GM18873 (cell line): ENCODE data around the gene CYSLTR2.
"Not testable (repeated sequence)": the region's sequence is repeated elsewhere in the genome, so short reads cannot be mapped to it uniquely, and the experiment has no call there.

Experiments
- ATAC-seq: cut with Tn5 transposase; IDR thresholded peaks from one replicate; pipeline ENCODE4 v1.9.1; 2021; ENCODE audit warnings: mild to moderate bottlenecking, moderate library complexity, moderate number of reproducible peaks; ENCODE audit not compliant: unreplicated experiment, low FRiP score

CYSLTR2 gene

GRCh38 chr13:48682436-48682835 is 28.7 kb downstream of the CYSLTR2 start:
- no peak for ATAC-seq

GRCh38 chr13:48686636-48687210 is 33.0 kb downstream of the CYSLTR2 start:
- no peak for ATAC-seq

GRCh38 chr13:48687249-48687648 is 33.5 kb downstream of the CYSLTR2 start:
- ATAC-seq, result no peak

GRCh38 chr13:48693998-48694397 is 40.3 kb downstream of the CYSLTR2 start:
- ATAC-seq, result no peak

- ATAC-seq, result no peak
These were observed 42.0 kb downstream of the CYSLTR2 start for GRCh38 chr13:48695776-48696175.

- not testable (repeated sequence) for ATAC-seq
These were observed 42.9 kb downstream of the CYSLTR2 start for GRCh38 chr13:48696676-48697075.

- ATAC-seq, result no peak
These were observed 53.7 kb downstream of the CYSLTR2 start for GRCh38 chr13:48707405-48707804.

GRCh38 chr13:48708764-48709163 is 55.0 kb downstream of the CYSLTR2 start:
- ATAC-seq, result no peak

GRCh38 chr13:48709213-48709612 is 55.5 kb downstream of the CYSLTR2 start:
- ATAC-seq, result no peak

GRCh38 chr13:48710160-48710559 is 56.4 kb downstream of the CYSLTR2 start:
- ATAC-seq, result no peak

- no peak for ATAC-seq
These were observed 58.4 kb downstream of the CYSLTR2 start for GRCh38 chr13:48712141-48712540.

GRCh38 chr13:48715977-48716376 is 62.2 kb downstream of the CYSLTR2 start:
- no peak for ATAC-seq

GRCh38 chr13:48720621-48721020 is 66.9 kb downstream of the CYSLTR2 start:
- no peak for ATAC-seq

GRCh38 chr13:48723168-48723567 is 69.4 kb downstream of the CYSLTR2 start:
- ATAC-seq, result no peak

- no peak for ATAC-seq
These were observed 71.5 kb downstream of the CYSLTR2 start for GRCh38 chr13:48725271-48725670.

GRCh38 chr13:48726711-48727110 is 73.0 kb downstream of the CYSLTR2 start:
- ATAC-seq, result no peak

- no peak for ATAC-seq
These were observed 73.7 kb downstream of the CYSLTR2 start for GRCh38 chr13:48727241-48728011.

- ATAC-seq, result no peak
These were observed 74.5 kb downstream of the CYSLTR2 start for GRCh38 chr13:48728226-48728625.

- ATAC-seq, result no peak
These were observed 75.1 kb downstream of the CYSLTR2 start for GRCh38 chr13:48728876-48729275.

GRCh38 chr13:48729856-48730255 is 76.1 kb downstream of the CYSLTR2 start:
- ATAC-seq, result no peak

- ATAC-seq, result no peak
These were observed 77.4 kb downstream of the CYSLTR2 start for GRCh38 chr13:48731001-48731658.
